Measurements from ENCODE around the gene NOLC1. TPM values are rescaled to one million over a fixed set of nuclear protein-coding genes. Genes with fewer than 3 reads are reported as not detected.

The NOLC1 gene
- total RNA-seq, 1 donor from 2014 or later = 260 TPM

- Mint-ChIP-seq H3K27ac (peak overlapping the region; percentile 98), H3K27me3 (ENCODE audit: insufficient read depth) (no peaks in the 10 kb centered on the region), H3K4me1 (ENCODE audit: low read depth) (peaks cover 25% of the 10 kb centered on the region), H3K9me3 (no peaks in the 10 kb centered on the region), H3K36me3 (ENCODE audit: low read depth) (peaks cover 59% of the 10 kb centered on the region), H3K4me3 (peak overlapping the region; percentile 98)
- DNase-seq (ENCODE audit: low spot score) = no peak
- intact Hi-C loops (cut with micrococcal nuclease) = loop anchor here (5.0 kb wide), 1 partner anchor 564 kb away; the partner anchor contains the start of genes DPCD and POLL
Measured at GRCh38 chr10:102150970-102151773, 1.0 kb upstream of the NOLC1 start.

- Mint-ChIP-seq H3K4me3 (peak overlapping the region; percentile 98), H3K4me1 (ENCODE audit: low read depth) (peaks cover 34% of the 10 kb centered on the region), H3K9me3 (no peaks in the 10 kb centered on the region), H3K27ac (peak overlapping the region; percentile 98), H3K27me3 (ENCODE audit: insufficient read depth) (no peaks in the 10 kb centered on the region), H3K36me3 (ENCODE audit: low read depth) (peaks cover 63% of the 10 kb centered on the region)
- intact Hi-C loops (cut with micrococcal nuclease) = loop anchor here (1.0 to 5.0 kb wide), 13 partner anchors 20 to 1214 kb away; partner anchors contain the start of genes ACTR1A, ARMH3, DPCD and GBF1
- no peak for DNase-seq (ENCODE audit: low spot score)
Measured at GRCh38 chr10:102152545-102152890, 329 bp downstream of the NOLC1 start.

DNA sequence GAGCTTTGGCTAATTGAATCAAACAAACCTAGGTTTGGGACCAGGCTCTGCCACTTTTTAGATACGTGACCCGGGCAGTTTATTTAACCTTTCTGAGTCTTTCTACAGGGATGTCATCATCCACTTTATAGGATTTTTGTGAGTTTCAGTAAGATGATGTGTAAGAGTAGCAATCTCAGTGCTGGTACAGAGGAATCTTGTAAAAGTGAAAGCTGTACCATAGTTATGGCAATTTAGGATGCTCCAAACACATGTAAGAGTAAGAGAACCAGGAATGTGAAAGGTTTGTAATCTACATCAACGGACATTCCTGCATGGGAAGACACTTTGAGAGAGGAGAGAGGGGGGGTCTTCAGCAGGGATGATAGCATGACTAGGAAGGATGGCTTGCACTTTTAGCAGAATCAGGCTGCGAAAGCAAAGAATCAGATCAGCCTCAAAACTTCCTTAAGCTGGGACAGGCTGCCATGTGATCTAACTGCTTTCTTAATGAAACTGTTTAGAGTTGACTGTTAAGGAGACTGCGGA is 968 bp downstream of the NOLC1 start:
- DNase-seq (ENCODE audit: low spot score) = no peak
- peaks cover 61% of the 10 kb centered on the region for H3K36me3 Mint-ChIP-seq (ENCODE audit: low read depth)
- peak overlapping the region; percentile 98 for H3K4me3 Mint-ChIP-seq
- H3K27ac Mint-ChIP-seq = peak overlapping the region; percentile 98
- H3K9me3 Mint-ChIP-seq = no peaks in the 10 kb centered on the region
- no peaks in the 10 kb centered on the region for H3K27me3 Mint-ChIP-seq (ENCODE audit: insufficient read depth)
- peaks cover 36% of the 10 kb centered on the region for H3K4me1 Mint-ChIP-seq (ENCODE audit: low read depth)
- intact Hi-C loops (cut with micrococcal nuclease) = loop anchor here (1.0 to 5.0 kb wide), 4 partner anchors 96 to 1214 kb away; partner anchors contain the start of genes ARMH3, DPCD, POLL and TAF5

DNA sequence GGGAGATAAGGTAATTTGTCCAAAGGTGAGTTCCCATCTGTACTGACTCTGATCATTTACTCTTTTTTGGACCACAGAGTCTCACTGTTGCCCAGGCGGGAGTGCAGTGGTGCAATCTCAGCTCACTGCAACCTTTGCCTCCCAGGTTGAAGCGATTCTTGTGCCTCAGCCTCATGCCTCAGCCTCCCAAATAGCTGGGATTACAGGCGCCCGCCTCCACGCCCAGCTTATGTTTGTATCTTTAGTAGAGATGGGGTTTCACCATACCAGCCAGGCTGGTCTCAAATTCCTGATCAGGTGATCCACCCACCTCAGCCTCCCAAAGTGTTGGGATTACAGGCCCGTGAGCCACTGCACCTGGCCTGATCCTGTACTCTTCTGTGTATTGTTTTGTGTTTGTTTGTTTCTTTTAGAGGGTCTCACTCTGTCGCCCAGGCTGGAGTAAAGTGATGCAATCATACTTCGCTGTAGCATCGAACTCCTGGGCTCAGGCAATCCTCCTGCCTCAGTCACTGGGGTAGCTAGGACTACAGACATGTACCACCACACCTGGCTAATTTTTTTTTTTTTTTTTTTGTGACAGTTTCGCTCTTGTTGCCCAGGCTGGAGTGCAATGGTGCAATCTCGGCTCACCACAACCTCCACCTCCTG is 2.4 kb downstream of the NOLC1 start:
- intact Hi-C loops (cut with micrococcal nuclease) = loop anchor here (5.0 kb wide), 1 partner anchor 567 kb away; the partner anchor contains the start of genes DPCD and POLL
- Mint-ChIP-seq H3K4me1 (ENCODE audit: low read depth) (peaks cover 36% of the 10 kb centered on the region), H3K27me3 (ENCODE audit: insufficient read depth) (no peaks in the 10 kb centered on the region), H3K9me3 (no peaks in the 10 kb centered on the region), H3K36me3 (ENCODE audit: low read depth) (peaks cover 62% of the 10 kb centered on the region), H3K27ac (peak overlapping the region; percentile 55), H3K4me3 (peak overlapping the region; percentile 64)
- DNase-seq (ENCODE audit: low spot score) = no peak

GRCh38 chr10:102157224-102157623 is 5.0 kb downstream of the NOLC1 start:
- intact Hi-C loops (cut with micrococcal nuclease) = no loop called here
- no peak for DNase-seq (ENCODE audit: low spot score)

GRCh38 chr10:102159051-102159597 is 6.9 kb downstream of the NOLC1 start:
- intact Hi-C loops (cut with micrococcal nuclease) = no loop called here
- H3K36me3 Mint-ChIP-seq (ENCODE audit: low read depth) = peaks cover 69% of the 10 kb centered on the region
- DNase-seq (ENCODE audit: low spot score) = no peak
- H3K4me1 Mint-ChIP-seq (ENCODE audit: low read depth) = peaks cover 15% of the 10 kb centered on the region
- no peaks in the 10 kb centered on the region for H3K9me3 Mint-ChIP-seq
- no peak overlapping the region for H3K4me3 Mint-ChIP-seq
- H3K27me3 Mint-ChIP-seq (ENCODE audit: insufficient read depth) = no peaks in the 10 kb centered on the region
- no peak overlapping the region for H3K27ac Mint-ChIP-seq

More at GRCh38 chr10:102157224-102157623, 5.0 kb downstream of the NOLC1 start:
- Mint-ChIP-seq H3K9me3 (no peaks in the 10 kb centered on the region), H3K36me3 (ENCODE audit: low read depth) (peaks cover 71% of the 10 kb centered on the region), H3K4me3 (no peak overlapping the region), H3K27ac (no peak overlapping the region), H3K4me1 (ENCODE audit: low read depth) (peaks cover 24% of the 10 kb centered on the region), H3K27me3 (ENCODE audit: insufficient read depth) (no peaks in the 10 kb centered on the region)

DNA sequence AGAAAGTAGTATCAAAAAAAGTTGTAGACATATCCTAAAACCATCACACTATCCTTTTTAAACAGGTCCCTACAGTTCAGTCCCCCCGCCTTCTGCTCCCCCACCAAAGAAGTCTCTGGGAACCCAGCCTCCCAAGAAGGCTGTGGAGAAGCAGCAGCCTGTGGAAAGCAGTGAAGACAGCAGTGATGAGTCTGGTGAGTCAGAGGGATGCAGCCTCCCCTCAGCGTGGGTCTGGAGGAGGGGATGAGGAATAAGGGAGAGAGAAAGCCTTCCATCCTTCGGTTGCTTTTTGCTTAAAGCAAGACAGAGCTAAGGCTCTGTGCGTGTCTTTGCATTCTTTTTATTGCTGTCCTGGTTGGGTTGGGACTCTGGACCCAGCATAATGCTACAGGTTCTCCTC is 7.6 kb downstream of the NOLC1 start:
- Mint-ChIP-seq H3K27ac (no peak overlapping the region), H3K4me3 (no peak overlapping the region), H3K27me3 (ENCODE audit: insufficient read depth) (no peaks in the 10 kb centered on the region), H3K4me1 (ENCODE audit: low read depth) (peaks cover 15% of the 10 kb centered on the region), H3K36me3 (ENCODE audit: low read depth) (peaks cover 69% of the 10 kb centered on the region), H3K9me3 (no peaks in the 10 kb centered on the region)
- DNase-seq (ENCODE audit: low spot score) = no peak
- intact Hi-C loops (cut with micrococcal nuclease) = no loop called here

GRCh38 chr10:102163342-102163989 is 11.3 kb downstream of the NOLC1 start:
- Mint-ChIP-seq H3K27ac (no peak overlapping the region), H3K36me3 (ENCODE audit: low read depth) (peaks cover 50% of the 10 kb centered on the region), H3K4me3 (no peak overlapping the region), H3K27me3 (ENCODE audit: insufficient read depth) (no peaks in the 10 kb centered on the region), H3K9me3 (no peaks in the 10 kb centered on the region), H3K4me1 (ENCODE audit: low read depth) (peaks cover 8% of the 10 kb centered on the region)
- intact Hi-C loops (cut with micrococcal nuclease) = no loop called here
- no peak for DNase-seq (ENCODE audit: low spot score)

DNA sequence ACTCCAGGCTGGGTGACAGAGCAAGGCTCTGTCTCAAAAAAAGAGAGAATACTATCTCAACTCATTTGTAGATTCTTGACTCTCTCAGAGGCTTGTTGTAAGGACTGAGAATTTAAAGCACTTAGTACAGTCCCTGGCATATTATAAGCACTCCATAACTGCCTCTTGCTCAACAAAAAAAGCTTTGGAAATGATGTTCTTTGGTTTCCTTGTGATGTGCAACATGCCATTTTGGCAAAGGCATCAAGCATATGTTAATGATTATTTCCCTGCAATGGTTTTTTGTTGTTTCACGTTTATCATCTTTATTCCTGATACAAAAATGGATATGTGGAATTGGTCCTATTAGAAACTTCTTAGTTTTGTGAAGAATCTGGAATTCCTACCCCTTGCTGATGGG is 15.7 kb downstream of the NOLC1 start:
- DNase-seq (ENCODE audit: low spot score) = no peak
- H3K4me1 Mint-ChIP-seq (ENCODE audit: low read depth) = peaks cover 10% of the 10 kb centered on the region
- intact Hi-C loops (cut with micrococcal nuclease) = loop anchor here (5.0 kb wide), 1 partner anchor 334 kb away; the partner anchor contains the start of genes ACTR1A and SUFU
- peaks cover 16% of the 10 kb centered on the region for H3K36me3 Mint-ChIP-seq (ENCODE audit: low read depth)
- H3K4me3 Mint-ChIP-seq = no peak overlapping the region
- H3K9me3 Mint-ChIP-seq = no peaks in the 10 kb centered on the region
- H3K27ac Mint-ChIP-seq = no peak overlapping the region
- no peaks in the 10 kb centered on the region for H3K27me3 Mint-ChIP-seq (ENCODE audit: insufficient read depth)

DNA sequence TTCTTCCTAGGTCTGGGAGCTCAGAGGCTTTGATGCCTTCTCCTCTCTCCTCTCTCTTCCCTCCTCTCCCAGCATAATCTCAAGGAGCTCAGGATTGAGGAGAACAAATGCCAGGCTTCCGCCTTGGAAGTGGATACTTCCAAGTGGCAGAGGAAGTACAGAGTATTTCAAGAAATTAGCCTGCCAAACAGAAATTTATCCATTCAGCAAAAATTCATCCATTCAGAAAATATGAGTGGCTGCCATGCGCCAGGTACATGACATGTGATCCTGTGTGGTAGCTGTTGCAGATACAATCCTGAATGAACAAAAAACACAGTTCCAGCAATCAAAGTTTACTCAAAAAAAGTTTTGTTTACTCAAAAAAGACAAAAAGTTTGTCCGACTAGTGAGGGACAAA is 18.4 kb downstream of the NOLC1 start:
- intact Hi-C loops (cut with micrococcal nuclease) = no loop called here
- H3K9me3 Mint-ChIP-seq = no peaks in the 10 kb centered on the region
- no peaks in the 10 kb centered on the region for H3K27me3 Mint-ChIP-seq (ENCODE audit: insufficient read depth)
- H3K36me3 Mint-ChIP-seq (ENCODE audit: low read depth) = peaks cover under 1% of the 10 kb centered on the region
- peak overlapping the region; percentile 51 for H3K4me3 Mint-ChIP-seq
- DNase-seq (ENCODE audit: low spot score) = no peak
- no peak overlapping the region for H3K27ac Mint-ChIP-seq
- peaks cover 7% of the 10 kb centered on the region for H3K4me1 Mint-ChIP-seq (ENCODE audit: low read depth)

- Mint-ChIP-seq H3K27ac (no peak overlapping the region), H3K4me3 (no peak overlapping the region), H3K4me1 (ENCODE audit: low read depth) (peaks cover 6% of the 10 kb centered on the region), H3K36me3 (ENCODE audit: low read depth) (no peaks in the 10 kb centered on the region), H3K9me3 (no peaks in the 10 kb centered on the region), H3K27me3 (ENCODE audit: insufficient read depth) (peaks cover 5% of the 10 kb centered on the region)
- DNase-seq (ENCODE audit: low spot score) = no peak
- intact Hi-C loops (cut with micrococcal nuclease) = no loop called here
Measured at GRCh38 chr10:102172288-102172687, 20.1 kb downstream of the NOLC1 start.

DNA sequence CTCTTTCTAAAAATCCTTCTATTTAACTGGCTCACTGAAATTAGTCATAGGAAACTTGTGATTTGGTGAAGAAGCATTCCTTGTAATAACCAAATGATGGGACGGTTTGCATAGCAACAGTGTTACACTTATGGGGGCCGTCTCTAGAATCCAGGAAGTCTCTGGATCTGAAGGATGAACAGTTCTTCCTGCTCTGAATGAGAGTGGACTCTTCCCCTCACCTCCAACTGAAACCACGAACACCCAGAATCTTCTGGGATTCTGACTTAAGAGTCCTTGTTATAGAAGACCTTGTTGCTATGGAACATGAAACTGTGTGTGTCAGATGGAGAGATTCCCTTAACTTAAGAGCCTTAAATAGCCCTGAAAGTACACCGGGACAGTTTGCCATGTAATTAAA is 23.2 kb downstream of the NOLC1 start:
- peaks cover 8% of the 10 kb centered on the region for H3K27me3 Mint-ChIP-seq (ENCODE audit: insufficient read depth)
- no peak overlapping the region for H3K27ac Mint-ChIP-seq
- H3K9me3 Mint-ChIP-seq = no peaks in the 10 kb centered on the region
- intact Hi-C loops (cut with micrococcal nuclease) = no loop called here
- no peaks in the 10 kb centered on the region for H3K36me3 Mint-ChIP-seq (ENCODE audit: low read depth)
- no peak overlapping the region for H3K4me3 Mint-ChIP-seq
- no peak for DNase-seq (ENCODE audit: low spot score)
- H3K4me1 Mint-ChIP-seq (ENCODE audit: low read depth) = no peaks in the 10 kb centered on the region

All from activated T-helper 1 cell treated with anti-CD3 and anti-CD28 coated beads, Interleukin-12 subunit alpha, Interleukin-12 subunit beta, Interleukin-2, Interleukin-4 antibody, amounts not matched to agents 30 ng/mL and 10 ng/mL and 1 ng/mL, durations not matched to agents 14 hours and 24 hours and 36 hours (primary cell).